Endothelial cell of umbilical vein (primary cell): Measurements from ENCODE around the gene C1orf115.

Experiments used
- CTCF ChIP-seq, 2 donors: IDR thresholded peaks; 1 replicate in 1 of 2; 2 replicates in 1 of 2; pipeline ENCODE4 v1.5.1; 2011; ENCODE audit warnings: low read length in 2 of 2, mild to moderate bottlenecking in 2 of 2, moderate library complexity in 2 of 2, control low read depth in 1 of 2, inconsistent platforms in 1 of 2, low read depth in 1 of 2; ENCODE audit not compliant: insufficient read depth in 1 of 2; ENCODE audit errors: extremely low read depth in 1 of 2
- EZH2 ChIP-seq: IDR thresholded peaks from 2 replicates; pipeline ENCODE4 v1.6.1; 2012; ENCODE audit warnings: borderline replicate concordance, low read depth, mild to moderate bottlenecking, moderate library complexity, low read length, inconsistent platforms; ENCODE audit not compliant: severe bottlenecking

GRCh38 chr1:220707160-220707559 lies 17.0 kb downstream of the C1orf115 start:
- TF ChIP-seq CTCF (IDR thresholded peaks at IDR 0.05; ENCODE audit: extremely low read depth in 1 of 2, insufficient read depth in 1 of 2, low read depth in 1 of 2, low read length in 2 of 2), result no peak
- TF ChIP-seq EZH2, result no peak
